Fibroblast of mammary gland (primary cell): Measurements from ENCODE around the gene CSTPP1.
"Not testable (repeated sequence)": the region's sequence is repeated elsewhere in the genome, so short reads cannot be mapped to it uniquely, and the experiment has no call there.

Source experiments
- DNase-seq: peaks from one replicate; pipeline ENCODE4 v3.0.0-alpha.2; 2010; ENCODE audit warnings: low read depth
- H3K4me3 ChIP-seq: 2 replicates; pipeline ENCODE4 v1.5.1; 2011; ENCODE audit warnings: low read depth, mild to moderate bottlenecking, low read length, moderate library complexity; ENCODE audit not compliant: control insufficient read depth
- TF ChIP-seq, protein P1 (sequence below): conservative IDR thresholded peaks from 2 replicates; pipeline ENCODE4 v1.5.1; 2011; ENCODE audit warnings: low read depth, low read length, inconsistent platforms; ENCODE audit not compliant: control insufficient read depth, insufficient read depth

Gene CSTPP1

DNA sequence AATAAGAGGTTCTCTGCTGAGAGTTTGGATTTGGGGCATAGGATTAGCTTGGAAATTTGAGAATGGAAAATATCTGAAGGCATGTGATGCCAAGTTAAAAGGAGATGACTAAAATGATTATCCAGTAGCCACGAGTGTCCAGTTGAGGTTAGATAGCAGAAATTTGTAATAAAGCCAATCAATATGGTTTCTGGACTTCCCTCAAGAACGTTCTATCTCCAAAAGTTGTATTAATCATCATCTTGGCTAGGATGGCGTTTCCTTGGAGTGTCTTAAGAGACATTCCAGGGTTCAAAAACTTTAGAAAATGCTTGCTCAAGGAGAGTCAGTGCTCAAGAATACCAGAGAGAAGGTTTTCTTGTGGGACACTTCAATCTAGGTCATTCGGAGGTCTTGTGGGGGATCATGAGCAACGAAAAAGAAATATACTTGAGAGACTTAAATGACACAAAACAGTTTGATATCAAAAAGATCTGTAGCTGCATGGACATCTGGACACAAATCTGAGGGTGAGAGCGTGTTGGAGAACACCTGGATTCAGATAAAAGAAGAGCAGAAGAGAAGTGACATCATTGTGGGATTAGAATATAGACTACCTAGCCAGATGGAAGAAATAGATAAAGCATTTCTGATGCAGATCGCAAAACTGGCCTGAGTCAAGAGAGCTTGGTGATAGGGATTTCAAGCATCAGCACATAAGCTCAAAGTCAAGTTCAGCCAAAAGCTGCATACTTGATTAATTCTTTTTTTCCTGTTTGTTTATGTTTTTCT, 142.4 kb downstream of the CSTPP1 start:
- TF ChIP-seq, protein P1, sequence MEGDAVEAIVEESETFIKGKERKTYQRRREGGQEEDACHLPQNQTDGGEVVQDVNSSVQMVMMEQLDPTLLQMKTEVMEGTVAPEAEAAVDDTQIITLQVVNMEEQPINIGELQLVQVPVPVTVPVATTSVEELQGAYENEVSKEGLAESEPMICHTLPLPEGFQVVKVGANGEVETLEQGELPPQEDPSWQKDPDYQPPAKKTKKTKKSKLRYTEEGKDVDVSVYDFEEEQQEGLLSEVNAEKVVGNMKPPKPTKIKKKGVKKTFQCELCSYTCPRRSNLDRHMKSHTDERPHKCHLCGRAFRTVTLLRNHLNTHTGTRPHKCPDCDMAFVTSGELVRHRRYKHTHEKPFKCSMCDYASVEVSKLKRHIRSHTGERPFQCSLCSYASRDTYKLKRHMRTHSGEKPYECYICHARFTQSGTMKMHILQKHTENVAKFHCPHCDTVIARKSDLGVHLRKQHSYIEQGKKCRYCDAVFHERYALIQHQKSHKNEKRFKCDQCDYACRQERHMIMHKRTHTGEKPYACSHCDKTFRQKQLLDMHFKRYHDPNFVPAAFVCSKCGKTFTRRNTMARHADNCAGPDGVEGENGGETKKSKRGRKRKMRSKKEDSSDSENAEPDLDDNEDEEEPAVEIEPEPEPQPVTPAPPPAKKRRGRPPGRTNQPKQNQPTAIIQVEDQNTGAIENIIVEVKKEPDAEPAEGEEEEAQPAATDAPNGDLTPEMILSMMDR: no peak
- DNase-seq: peak; percentile 61
- no peak overlapping the region for H3K4me3 ChIP-seq

DNA sequence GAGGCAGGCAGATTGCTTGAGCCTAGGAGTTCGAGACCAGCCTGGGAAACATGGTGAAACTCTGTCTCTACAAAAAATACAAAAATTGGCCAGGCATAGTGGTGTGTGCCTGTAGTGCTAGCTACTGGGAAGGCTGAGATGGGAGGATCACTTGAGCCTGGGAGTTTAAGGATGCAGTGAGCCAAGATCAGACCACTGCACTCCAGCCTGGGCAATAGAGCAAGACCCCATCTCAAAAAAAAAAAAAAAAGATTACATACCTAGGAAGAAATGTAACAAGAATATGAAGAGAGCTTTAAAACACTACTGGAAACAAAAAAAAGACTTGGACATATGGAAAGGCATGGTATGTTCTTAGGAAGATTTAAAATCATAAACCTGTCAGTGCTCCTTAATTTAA, 144.2 kb downstream of the CSTPP1 start:
- not testable (repeated sequence) for DNase-seq, H3K4me3 ChIP-seq

DNA sequence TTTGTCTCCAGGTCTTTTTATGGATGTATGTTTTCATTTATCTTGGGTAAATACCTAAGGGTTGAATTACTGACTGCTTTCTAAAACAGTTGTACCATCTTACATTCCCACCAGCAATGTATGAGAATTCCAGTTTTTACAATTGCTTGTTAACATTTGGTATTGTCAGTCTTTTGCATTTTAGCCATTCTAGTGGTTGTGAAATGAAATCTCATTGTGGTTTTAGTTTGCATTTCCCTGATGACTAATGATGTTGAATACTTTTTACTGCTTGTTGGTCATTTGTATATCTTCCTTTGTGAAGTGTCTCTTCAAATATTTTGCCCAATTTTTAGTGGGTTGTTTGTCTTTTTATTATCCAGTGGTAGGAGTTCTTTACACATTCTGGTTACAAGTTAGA, 147.4 kb downstream of the CSTPP1 start:
- H3K4me3 ChIP-seq: no peak overlapping the region
- TF ChIP-seq, protein P1: no peak
- DNase-seq: peak; percentile 81

DNA sequence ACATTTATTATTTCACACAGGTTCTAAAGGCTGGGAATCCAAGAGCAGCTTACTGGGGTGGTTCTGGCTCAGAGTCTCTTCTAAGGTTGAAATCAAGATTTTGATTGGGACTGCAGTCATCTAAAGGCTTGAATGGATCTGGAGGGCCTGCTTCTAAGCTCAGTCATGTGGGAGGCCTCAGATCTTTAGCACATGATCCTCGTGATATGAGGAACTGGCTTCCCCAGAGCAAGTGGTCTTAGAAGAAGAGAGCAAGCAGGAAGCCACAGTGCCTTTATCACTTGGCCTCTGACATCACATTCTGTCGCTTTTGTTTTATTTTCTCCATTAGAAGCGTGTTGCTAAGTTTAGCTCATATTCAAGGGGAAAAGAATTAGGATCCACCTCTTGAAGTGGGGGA, 151.2 kb downstream of the CSTPP1 start:
- no peak overlapping the region for H3K4me3 ChIP-seq
- TF ChIP-seq, protein P1: no peak
- DNase-seq: no peak

DNA sequence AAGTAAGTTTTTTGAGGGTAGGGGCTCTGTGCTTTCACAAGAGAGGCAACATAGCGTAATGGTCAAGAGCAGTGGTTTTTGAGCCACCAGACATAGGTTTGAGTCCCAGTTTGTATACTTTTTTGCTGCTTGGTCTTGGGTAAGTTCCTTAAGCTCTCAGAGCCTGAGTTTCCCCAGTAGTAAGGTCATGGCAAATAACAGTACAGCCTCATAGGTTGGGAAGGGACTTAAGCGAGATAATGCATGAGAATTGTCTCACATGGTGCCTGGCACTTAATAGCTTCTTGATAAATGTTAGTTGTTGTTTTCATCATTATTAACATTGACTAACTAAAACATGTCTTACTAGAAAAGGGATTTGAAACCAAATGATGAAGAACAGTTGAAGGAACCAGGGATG, 157.0 kb downstream of the CSTPP1 start:
- DNase-seq: no peak
- TF ChIP-seq, protein P1: no peak
- no peak overlapping the region for H3K4me3 ChIP-seq

DNA sequence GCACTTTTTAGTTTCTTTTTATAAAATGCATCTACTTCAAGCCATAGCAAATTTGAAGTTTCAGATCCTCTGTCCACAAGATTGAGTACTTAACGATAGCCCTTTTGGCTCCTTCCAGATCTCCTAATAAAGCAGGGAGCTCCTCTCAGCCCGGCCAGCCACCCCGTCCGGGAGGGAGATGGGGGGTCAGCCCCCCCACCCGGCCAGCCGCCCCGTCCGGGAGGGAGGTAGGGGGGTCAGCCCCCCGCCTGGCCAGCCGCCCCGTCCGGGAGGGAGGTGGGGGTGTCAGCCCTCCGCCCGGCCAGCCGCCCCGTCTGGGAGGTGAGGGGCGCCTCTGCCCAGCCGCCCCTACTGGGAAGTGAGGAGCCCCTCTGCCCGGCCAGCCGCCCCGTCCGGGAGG, 160.3 kb downstream of the CSTPP1 start:
- DNase-seq: not testable (repeated sequence)

DNA sequence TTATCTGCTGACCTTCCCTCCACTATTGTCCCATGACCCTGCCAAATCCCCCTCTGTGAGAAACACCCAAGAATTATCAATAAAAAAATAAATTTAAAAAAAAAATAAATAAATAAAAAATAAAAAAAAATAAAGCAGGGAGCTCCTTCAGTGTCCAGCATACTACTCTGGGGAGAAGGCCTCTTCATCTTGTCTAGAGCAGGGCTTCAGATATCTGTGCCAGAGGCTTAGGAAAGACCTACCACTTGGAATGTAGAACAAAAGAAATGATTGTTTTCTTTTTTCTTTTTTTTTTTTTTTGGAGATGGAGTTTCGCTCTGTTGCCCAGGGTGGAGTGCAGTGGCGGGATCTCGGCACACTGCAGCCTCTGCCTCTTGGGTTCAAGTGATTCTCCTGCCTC, 161.7 kb downstream of the CSTPP1 start:
- not testable (repeated sequence) for H3K4me3 ChIP-seq, DNase-seq

More for the DNA sequence above, 160.3 kb downstream of the CSTPP1 start:
- H3K4me3 ChIP-seq: not testable (repeated sequence)

DNA sequence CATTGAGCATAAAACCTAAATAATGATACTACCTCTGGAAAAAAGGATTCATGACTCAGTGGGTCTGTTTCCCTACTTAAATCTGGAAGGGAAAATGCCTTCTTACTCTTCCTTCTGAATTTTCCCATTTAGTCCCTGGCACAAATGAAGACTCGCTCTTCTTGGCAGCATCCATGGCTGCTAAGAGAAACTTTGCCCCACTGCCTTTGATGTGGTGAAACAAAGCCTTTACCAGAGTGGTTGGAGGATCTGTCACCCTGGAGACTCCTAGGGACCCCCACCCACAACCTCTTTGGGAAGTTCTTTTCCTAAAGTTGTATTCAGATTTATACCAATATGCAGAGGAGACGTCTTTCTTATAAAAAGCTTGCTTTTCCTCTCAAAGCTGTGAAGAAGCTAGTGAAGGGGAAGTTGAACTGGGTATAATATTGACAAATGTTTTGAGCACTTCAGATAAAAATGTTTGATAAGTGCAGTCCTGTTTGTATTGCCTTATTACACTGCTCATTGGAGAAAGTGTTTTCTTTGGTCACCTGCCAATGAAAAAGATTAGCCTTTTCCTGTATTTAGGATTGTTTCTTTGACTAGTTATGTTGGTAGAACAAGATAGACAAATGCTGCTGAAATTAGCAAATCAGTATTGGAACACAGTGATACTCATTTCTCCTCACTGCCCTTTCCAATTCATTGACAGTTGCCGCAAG, 162.8 kb downstream of the CSTPP1 start:
- H3K4me3 ChIP-seq: no peak overlapping the region
- TF ChIP-seq, protein P1: no peak
- DNase-seq: peak; percentile 25
